Glomerular visceral epithelial cell (primary cell): Measurements from ENCODE around the gene SARDH.
"Not testable (repeated sequence)": the region's sequence is repeated elsewhere in the genome, so short reads cannot be mapped to it uniquely, and the experiment has no call there.

ENCODE experiments used
- DNase-seq: peaks from one replicate; pipeline ENCODE4 v3.0.0-alpha.2; 2016; ENCODE audit errors: extremely low spot score

SARDH gene

DNA sequence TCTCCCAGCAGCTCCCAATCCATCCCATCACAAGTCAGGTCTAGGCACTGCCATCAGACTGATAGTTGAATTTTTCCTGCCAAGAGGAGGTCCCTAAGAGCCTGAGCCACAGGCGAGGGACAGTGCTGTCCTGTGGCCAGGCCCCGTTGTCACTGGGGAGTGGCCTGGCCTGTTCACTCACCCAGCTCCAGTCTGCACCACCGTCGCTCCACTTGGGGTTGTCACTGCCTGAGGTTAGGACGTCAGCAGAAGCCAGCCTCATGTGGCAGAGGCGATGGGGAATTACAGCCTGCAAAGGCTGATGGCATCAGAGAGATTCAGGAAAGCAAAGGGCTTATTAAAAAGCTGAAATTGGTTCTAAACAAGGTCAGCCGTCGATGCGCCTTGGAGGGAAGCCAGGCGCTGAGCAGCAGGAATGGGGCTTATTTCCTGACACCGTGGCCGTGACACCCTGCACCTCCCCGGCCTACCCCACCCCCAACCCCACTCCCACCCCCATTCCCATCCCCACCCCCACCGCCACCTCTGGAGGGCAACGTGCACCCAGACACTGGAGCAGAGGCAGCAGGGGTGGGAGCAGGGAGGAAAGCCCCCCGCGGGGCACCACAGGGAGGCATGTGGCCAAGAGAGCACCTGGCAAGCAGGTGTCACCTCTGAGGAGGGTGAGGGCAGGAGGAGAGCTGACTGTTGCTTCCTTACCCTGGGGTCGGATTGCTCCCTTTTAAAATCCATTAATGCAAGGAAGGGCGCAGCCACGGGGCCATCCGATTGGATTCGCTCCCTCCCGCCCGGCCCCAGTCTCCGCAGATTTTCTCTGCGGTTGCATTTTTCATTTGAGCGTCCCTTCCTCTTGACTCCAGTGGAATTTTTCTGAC, 105.1 kb downstream of the SARDH start:
- no peak for DNase-seq

DNA sequence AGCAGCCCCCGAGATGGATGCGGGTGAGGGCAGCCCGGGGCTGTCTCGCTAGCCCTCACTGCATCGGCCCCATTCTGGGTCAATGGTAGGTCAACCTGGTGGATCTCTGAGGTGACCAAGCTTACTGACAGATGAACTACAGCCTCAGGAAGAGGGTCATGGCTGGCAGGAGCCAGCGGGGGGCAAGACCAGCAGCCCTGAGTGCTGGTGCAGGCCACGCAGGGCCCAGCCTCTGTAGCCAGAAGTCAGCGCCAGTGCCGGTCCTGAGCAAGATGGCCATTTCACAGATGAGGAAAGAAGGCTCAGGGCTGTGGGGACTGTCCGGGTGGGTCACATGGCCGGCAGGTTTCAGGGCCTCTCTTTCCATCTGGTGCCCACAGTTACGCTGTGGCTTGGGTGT, 107.0 kb downstream of the SARDH start:
- no peak for DNase-seq

DNA sequence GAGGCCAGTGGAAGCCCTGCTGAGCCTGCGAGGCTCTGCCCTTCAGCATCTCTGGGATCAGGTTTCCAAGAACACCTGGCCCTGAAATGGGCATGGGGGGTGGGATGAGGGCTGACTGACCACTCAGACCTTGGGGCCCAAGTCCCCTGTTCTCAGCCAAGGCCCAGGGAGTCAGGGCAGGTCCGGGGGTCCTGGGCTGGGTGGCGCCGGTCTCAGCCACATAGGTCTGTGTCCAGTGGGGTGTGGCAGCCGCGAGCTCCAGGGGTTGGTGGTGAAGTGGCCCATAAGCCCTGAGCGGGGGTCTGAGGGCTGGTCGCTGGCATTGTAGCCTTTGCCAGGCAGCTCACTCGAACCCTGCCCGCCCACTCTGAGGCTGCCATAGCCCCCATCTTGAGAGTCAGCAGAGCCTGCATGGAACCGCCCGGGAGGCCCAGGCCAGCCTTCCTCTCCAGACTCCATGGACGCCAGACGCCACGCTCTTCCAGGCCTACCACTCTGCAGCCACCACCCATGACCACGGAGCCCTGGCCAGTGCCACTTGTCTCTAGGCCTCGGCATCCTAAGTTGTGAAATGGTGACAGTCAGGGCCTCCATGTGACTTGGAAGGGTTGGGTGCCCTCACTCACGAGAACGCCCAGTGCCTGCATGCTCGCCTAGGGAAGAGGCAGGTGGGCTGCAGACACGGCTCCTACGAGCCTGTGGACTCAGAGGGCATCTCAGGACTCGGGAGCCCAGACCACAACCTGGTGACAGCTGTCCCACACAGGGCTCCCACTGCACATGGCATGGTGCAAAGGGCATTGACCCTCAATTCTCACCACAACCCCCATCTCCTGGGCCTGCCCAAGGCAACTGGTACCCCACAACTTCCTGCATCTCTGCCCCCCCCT, 108.7 kb downstream of the SARDH start:
- no peak for DNase-seq

DNA sequence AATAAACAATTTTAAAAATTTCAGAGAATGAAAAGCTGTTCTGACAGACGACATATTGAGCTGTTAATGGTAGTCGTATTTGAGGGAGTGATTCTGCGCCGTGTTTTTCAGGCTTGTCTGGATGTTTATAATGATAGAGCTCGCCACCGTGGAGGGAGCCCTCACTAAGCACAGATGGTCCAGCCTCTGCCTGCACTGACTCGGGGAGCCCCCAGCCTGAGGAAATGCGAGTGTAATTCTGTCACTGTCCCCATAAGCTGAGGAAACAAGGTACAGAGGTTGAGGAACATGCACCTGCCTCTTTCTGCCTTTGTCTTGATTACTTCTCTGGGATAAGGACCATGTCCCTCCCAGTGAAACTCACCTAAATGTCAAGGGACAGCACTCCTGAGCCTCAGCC, 109.4 kb downstream of the SARDH start:
- no peak for DNase-seq

DNA sequence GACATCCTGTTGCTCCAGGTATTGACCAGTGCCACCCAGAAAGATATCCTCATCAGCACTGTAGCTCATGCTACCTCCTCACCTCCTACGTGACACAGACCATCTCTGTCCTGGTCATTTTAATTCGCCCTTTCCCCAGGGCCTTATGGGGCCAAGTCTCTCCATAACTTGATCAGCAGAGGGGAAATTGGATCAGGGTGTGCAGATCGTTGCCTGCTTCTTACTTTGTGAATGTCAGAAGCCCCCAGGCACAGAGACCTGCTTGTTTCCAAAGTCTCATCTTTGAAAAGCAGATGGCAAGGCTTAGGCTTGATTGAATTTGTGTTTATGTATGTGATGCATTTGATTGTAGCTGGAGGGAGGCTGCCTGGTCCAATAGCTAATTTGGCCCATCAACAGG, 110.8 kb downstream of the SARDH start:
- DNase-seq = no peak

DNA sequence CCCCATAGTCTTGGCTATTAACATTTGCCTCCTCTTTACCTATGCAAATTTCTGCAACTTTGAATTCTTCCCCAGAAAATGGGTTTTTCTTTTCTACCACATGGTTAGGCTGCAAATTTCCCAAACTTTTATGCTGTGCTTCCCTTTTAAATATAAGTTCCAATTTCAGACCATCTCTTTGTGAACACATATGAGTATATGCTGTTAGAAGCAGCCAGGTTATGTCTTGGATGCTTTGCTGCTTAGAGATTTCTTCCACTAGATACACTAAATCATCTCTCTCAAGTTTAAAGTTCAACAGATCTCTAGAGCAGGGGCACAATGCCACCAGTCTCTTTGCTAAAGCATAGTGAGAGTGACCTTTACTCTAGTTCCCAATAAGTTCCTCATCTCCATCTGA, 112.1 kb downstream of the SARDH start:
- not testable (repeated sequence) for DNase-seq

DNA sequence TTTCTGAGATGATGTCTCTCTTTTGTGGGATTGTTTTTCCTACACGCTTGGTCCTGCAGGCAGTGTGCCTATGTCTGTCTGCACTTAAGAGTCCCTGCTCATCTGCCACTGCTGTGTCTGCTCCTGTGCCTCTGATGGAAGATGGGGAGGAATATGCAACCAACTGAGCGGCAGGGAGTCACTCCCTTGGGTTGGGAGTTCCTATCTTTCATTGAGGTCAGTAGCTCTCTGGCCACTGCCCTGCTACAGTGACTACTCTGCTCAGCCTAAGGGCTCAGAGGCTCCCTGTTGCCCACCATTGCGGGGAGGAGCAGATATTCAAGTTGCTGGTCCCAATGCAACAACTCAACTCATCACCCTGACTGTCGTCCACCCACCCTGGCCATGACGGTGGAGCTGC, 115.6 kb downstream of the SARDH start:
- no peak for DNase-seq

DNA sequence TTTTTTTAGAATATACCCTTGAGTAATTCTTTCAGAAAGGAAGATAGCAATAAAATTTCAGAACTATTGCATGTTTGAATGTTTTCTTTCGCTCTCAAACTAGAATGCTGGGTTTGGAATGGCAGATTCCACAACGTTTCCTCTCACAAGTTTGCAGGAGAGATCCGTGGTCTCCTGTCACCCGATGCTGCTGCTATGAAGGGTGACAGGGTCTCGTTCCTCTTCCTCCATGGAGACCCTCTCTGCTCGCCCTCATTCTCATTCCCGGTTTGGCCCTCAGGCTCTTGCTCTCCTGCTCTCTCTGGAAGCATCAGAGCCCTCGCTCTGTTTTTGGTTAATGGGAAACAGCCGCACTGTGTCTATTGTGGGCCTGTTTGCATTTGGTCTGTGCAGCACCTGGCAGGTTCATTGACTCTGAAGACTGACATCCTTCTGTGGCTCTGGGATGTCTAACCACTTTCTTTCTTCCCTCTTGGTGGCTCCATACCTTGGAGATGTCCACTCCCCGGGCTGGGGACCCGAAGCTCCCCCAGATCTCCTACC, 116.4 kb downstream of the SARDH start:
- DNase-seq = no peak

DNA sequence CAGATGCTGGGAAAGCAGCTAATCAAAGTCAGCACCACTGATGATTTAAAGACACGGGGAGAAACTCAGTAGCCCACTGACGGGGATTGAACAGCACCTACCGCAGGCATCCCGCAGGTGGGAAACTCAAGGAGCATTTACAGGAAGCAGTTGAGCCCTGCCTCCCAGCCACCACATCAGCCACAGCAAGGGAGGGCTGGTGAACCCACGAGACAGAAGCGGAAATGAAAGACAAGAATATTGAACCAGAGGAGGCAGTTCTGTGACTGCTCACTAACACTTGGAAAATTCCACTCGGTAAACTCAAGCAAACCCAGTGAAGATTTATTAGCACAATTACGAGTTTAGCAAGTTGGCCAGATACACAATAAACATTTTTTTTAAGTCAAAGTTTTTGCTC, 118.4 kb downstream of the SARDH start:
- DNase-seq = peak; percentile 12

DNA sequence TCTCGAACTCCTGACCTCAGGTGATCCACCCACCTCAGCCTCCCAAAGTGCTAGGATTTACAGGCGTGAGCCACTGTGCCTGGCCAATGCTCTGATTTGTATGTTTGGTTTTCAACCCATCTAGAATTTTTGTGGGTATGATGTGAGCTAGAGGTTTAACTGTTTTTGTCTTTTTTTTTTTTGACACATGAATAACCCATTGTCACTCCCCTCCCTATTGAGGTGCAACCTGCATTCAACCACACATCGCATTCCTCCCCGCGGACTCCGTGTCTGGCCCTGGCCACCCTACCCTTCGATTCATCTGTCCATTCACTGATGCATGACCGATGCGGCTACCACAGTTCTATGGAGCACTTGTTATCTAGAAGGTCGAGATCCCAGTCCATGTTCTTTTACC, 119.4 kb downstream of the SARDH start:
- DNase-seq = no peak

DNA sequence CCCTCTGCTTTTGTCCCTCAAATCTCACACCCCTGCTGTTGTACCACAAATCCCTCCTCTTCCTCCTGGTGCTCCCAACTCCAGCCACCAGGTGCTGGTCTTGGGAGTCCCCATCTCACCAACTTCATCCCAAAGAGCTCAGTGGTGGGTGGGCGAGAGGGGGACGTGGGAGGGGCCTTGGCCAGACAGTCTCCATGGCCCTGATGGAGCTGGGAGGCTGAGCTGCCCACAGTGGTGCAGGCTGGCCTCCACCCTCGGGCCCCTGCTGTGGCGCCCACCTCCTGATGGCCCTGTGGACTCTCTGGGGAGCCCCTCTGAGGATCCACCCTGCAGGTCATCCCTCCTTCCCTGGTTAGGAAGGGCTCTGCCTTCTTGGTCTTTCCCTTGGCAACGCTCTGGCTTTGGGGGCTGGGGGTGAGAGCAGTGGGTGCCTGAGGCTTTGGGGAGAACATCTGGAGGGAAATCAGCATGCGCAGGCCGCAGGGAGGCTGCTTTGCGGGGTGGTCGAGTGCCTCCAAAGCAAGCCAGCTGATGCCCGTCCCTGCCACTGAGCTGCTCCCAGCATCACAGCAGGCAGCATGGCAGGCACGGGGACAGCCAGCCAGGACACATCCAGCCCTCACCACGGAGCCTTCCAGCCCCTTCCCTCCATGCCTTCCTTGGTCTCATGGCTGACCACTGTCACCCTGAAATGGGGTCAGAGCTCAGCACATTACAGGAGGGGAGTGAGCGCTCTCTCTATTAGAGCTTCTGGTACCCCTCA, 121.3 kb downstream of the SARDH start:
- DNase-seq = no peak

DNA sequence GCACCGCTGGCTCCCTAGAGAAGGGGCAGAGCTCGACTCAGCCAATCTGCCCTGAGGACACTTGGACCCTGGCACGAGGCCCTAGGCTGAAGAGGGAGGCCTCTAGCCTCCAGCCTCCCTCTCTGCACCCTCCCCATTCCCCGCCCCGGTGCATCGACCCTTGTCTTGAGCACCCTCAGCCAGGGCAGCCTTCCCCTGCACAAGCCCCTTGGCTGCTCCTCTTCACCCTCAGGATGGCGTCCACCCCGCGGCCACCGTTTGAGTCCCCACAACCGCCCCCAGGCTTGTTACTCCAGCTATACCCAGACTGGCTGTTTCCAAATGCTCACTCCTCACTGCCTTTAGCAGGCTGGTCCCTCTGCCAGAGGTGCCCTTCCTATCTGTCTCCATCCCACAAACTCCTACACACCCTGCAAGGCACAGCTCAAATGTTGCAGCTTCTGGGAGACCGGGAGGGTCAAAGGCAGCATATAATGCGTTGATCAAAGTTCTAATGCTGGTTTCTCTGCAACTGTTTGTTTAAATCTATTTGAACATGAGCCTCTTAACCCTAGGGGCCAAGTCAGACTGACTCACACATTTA, 122.5 kb downstream of the SARDH start:
- no peak for DNase-seq

DNA sequence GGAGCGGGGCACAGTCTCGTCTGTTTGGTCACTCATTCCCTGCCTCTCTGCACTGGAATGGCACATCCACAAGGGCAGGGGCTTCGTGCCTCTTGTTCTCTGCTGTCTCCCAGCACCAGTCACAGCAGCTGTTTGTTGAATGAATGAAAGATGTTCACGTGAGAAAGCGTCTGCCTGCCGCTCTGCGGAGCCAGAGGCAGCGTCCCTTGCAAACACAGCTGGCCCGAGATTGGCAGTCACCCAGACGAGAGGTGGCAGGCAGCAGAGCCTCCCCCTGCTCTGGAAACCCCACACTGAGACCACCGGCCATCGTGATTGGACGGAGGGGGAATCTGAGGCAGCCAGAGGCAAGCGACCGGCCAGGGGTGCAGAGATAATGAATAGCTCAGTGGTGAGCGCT, 123.0 kb downstream of the SARDH start:
- no peak for DNase-seq

DNA sequence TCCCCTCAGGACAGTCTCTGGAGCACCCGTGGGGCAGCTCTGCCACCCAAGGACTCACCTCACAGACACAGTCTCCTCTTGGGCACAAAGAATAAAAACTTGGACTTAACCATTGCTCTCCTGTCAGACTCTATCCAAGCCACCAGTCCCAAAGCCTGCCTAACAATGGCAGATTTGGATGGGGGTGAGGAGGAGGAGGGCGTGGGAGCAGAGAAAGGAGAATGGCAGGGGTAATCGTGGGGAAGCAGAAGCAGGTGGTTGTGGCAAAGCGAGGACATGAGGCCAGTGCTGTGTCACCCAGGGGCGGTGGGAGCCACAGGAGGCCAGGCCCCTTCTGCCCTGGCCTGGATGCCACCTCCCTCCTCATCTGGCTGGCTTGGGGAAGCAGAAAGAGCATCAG, 123.5 kb downstream of the SARDH start:
- no peak for DNase-seq

DNA sequence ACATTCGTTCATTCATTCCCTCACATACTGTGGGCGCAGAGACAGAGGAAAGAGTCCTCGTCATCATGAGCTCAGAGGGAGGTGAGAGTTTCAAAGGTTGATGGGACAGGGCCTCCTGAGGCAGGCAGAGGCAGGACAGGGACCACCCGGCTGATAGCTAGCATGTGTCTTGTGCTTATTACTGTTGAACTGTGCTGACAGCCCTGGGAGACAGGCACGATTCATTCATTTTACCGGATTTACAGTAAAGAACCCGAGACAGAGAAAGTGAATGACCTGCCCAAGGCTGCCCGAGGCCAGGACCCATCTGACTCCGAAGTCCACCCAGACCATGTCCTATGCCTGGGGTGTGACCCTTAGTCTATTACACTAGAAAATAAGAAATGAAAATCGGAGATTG, 124.1 kb downstream of the SARDH start:
- no peak for DNase-seq
